HepG2 (cell line): Measurements from ENCODE around the gene SULT1E1. TPM values are rescaled to one million over a fixed set of nuclear protein-coding genes. Genes with fewer than 3 reads are reported as not detected.

Experiments
- ATAC-seq: fragments of 200-7000 bp; cut with Tn5 transposase; 3 replicates; pipeline ENCODE4 v1.9.1; 2020; ENCODE audit warnings: mild to moderate bottlenecking, moderate library complexity
- BruUV-seq: library from RNA; stranded (reverse); fragments of 400-500 nt; replicated peaks from 2 replicates; lab custom pipeline; 2021; lab: Mats Ljungman, UMichigan
- CTCF ChIA-PET: fragments of 300-600 bp; formaldehyde crosslinking; extraction: SDS; loops from one replicate; lab custom pipeline; 2021; ENCODE audit warnings: low total read pairs, inconsistent platforms, low intra/inter-chr PET ratio; lab: Yijun Ruan, JAX
- POLR2A ChIA-PET: fragments of 350-600 bp; sonication (Branson Sonifier 250); formaldehyde crosslinking; loops from one replicate; lab custom pipeline; 2020; ENCODE audit warnings: antibody characterized with exemption, inconsistent platforms; lab: Yijun Ruan, JAX
- DNase-seq: peaks from one replicate; pipeline ENCODE4 v3.0.0-alpha.2; 2015; ENCODE audit warnings: low spot score
- FAIRE-seq: peaks from 3 replicates; lab custom pipeline; 2011; peaks lifted over from hg19 to GRCh38; lab: Jason Lieb, UNC
- H2AFZ ChIP-seq: one replicate; pipeline ENCODE4 v1.6.1; 2011; ENCODE audit warnings: low read length, inconsistent platforms
- H3K27ac ChIP-seq: fragments of 300-600 bp; 3 replicates; pipeline ENCODE4 v1.8.0; 2011; ENCODE audit warnings: mixed run types, mild to moderate bottlenecking, mixed read lengths, low read length, inconsistent platforms; ENCODE audit not compliant: insufficient read depth; ENCODE audit errors: extremely low read length
- H3K27me3 ChIP-seq, 2 experiments: fragments of 200-600 bp in 1 of 2; 2 replicates in 1 of 2; 3 replicates in 1 of 2; pipeline versions ENCODE4 v1.6.0 to v1.8.0; 2011; ENCODE audit warnings: low read length in 2 of 2, mild to moderate bottlenecking in 2 of 2, moderate library complexity in 2 of 2, inconsistent platforms in 1 of 2; ENCODE audit not compliant: insufficient read depth in 2 of 2, control insufficient read depth in 1 of 2
- H3K36me3 ChIP-seq, 2 experiments: fragments of 200-600 bp in 1 of 2; replicated peaks in 1 of 2; 2 replicates in 1 of 2; 3 replicates in 1 of 2; pipeline versions ENCODE4 v1.5.1 to v1.8.0; 2011; ENCODE audit warnings: low read length in 2 of 2, inconsistent platforms in 1 of 2; ENCODE audit not compliant: insufficient read depth in 2 of 2, control insufficient read depth in 1 of 2
- H3K4me1 ChIP-seq: 2 replicates; pipeline ENCODE4 v1.5.1; 2012; ENCODE audit warnings: low read length, inconsistent platforms; ENCODE audit not compliant: insufficient read depth
- H3K4me2 ChIP-seq: 2 replicates; pipeline ENCODE4 v1.6.0; 2011; ENCODE audit warnings: low read depth, low read length, inconsistent platforms
- H3K4me3 ChIP-seq, 3 experiments: fragments of 200-600 bp in 1 of 3; sonication (generic), shearing (Covaris generic) in 1 of 3; replicated peaks in 1 of 3; 2 replicates each; pipeline ENCODE4 v1.5.1; 2011 to 2016; ENCODE audit warnings: low read length in 3 of 3, inconsistent platforms in 2 of 3, low read depth in 2 of 3, mild to moderate bottlenecking in 2 of 3, control low read depth in 1 of 3, mixed read lengths in 1 of 3; ENCODE audit not compliant: insufficient read depth in 1 of 3
- H3K79me2 ChIP-seq: one replicate; pipeline ENCODE4 v1.6.1; 2011; ENCODE audit warnings: low read length, inconsistent platforms; ENCODE audit not compliant: insufficient read depth
- H3K9ac ChIP-seq: 2 replicates; pipeline ENCODE4 v1.6.0; 2011; ENCODE audit warnings: mild to moderate bottlenecking, low read depth, low read length, inconsistent platforms; ENCODE audit not compliant: insufficient read depth
- H3K9me3 ChIP-seq: 2 replicates; pipeline ENCODE4 v1.5.1; 2012; ENCODE audit warnings: mild to moderate bottlenecking, low read length
- H4K20me1 ChIP-seq: 2 replicates; pipeline ENCODE4 v1.6.0; 2011; ENCODE audit warnings: inconsistent platforms, mild to moderate bottlenecking, low read length, moderate library complexity; ENCODE audit not compliant: insufficient read depth
- NFIB ChIP-seq: sonication (generic); formaldehyde crosslinking; IDR thresholded peaks from 2 replicates; pipeline ENCODE4 v1.9.0; 2021; ENCODE audit warnings: missing genetic modification reagents, mild to moderate bottlenecking, borderline replicate concordance
- POGZ ChIP-seq: sonication (generic); formaldehyde crosslinking; IDR thresholded peaks from 2 replicates; pipeline ENCODE4 v1.4.0; 2020; ENCODE audit warnings: mild to moderate bottlenecking, missing genetic modification reagents
- ZBTB3 ChIP-seq: sonication (generic); formaldehyde crosslinking; IDR thresholded peaks from 2 replicates; pipeline ENCODE4 v1.4.0; 2020; ENCODE audit warnings: low read depth, mild to moderate bottlenecking, moderate library complexity, missing genetic modification reagents, borderline replicate concordance
- ZFP41 ChIP-seq: sonication (generic); formaldehyde crosslinking; IDR thresholded peaks from 2 replicates; pipeline ENCODE4 v1.4.0; 2020; ENCODE audit warnings: mild to moderate bottlenecking, missing genetic modification reagents, borderline replicate concordance
- ZMYM4 ChIP-seq: sonication (generic); formaldehyde crosslinking; IDR thresholded peaks from 2 replicates; pipeline ENCODE4 v1.8.1; 2023; ENCODE audit warnings: mild to moderate bottlenecking, missing genetic modification reagents
- ZNF333 ChIP-seq: sonication (generic); formaldehyde crosslinking; IDR thresholded peaks from 2 replicates; pipeline ENCODE4 v1.4.0; 2020; ENCODE audit warnings: mild to moderate bottlenecking, missing genetic modification reagents, borderline replicate concordance
- ZNF337 ChIP-seq: sonication (generic); formaldehyde crosslinking; IDR thresholded peaks from 2 replicates; pipeline ENCODE4 v1.5.1; 2020; ENCODE audit warnings: missing genetic modification reagents, low read depth, mild to moderate bottlenecking, borderline replicate concordance
- ZNF546 ChIP-seq: sonication (generic); formaldehyde crosslinking; conservative IDR thresholded peaks from 2 replicates; pipeline ENCODE4 v1.8.1; 2023; ENCODE audit warnings: mild to moderate bottlenecking, missing genetic modification reagents
- ZNF550 ChIP-seq: sonication (generic); formaldehyde crosslinking; IDR thresholded peaks from 2 replicates; pipeline ENCODE4 v1.4.0; 2020; ENCODE audit warnings: mild to moderate bottlenecking, missing genetic modification reagents, borderline replicate concordance
- ZNF644 ChIP-seq: IDR thresholded peaks from 2 replicates; pipeline ENCODE4 v1.6.1; 2016; ENCODE audit warnings: low read depth
- ZNF780A ChIP-seq: sonication (generic); formaldehyde crosslinking; IDR thresholded peaks from 2 replicates; pipeline ENCODE4 v1.8.0; 2022; ENCODE audit warnings: mild to moderate bottlenecking, missing genetic modification reagents, moderate library complexity
- WGBS: methylation state at CpG from one replicate; pipeline ENCODE4 v1.1.6; 2017; ENCODE audit warnings: low lambda C conversion rate; 5-methylcytosine and 5-hydroxymethylcytosine counted together
- in situ Hi-C: cut with HindIII; loops from 2 replicates; pipeline ENCODE4 v1.10.0; 2017; ENCODE audit warnings: low pct_unique_long_range_greater_than_20kb; ENCODE audit not compliant: extremely low pct_ligation_motif_present
- intact Hi-C: fragments of 100-400 bp; cut with micrococcal nuclease; formaldehyde crosslinking; loops from one replicate; pipeline ENCODE4 v1.10.0; 2022; ENCODE audit not compliant: unreplicated experiment
- polyA plus RNA-seq, 8 experiments: library from polyadenylated mRNA; depleted of rRNA in 3 of 8; stranded (reverse) in 7 of 8; unstranded in 1 of 8; fragments of >200 nt; fragmentation: Illumina TruSeq in 4 of 8; extraction: Trizol in 4 of 8; gene quantifications; 2 replicates each; pipeline versions ENCODE4 v1.2.1 to v1.2.3, GENCODE V29; 2011 to 2016; ENCODE audit warnings: low read depth in 4 of 8, missing spikeins in 1 of 8, mixed read lengths in 1 of 8; ENCODE audit not compliant: insufficient read depth in 1 of 8
- total RNA-seq, 5 experiments: library from RNA; depleted of rRNA; stranded (reverse); fragments of >200 nt; fragmentation: Illumina TruSeq; extraction: Trizol; gene quantifications; 2 replicates each; pipeline ENCODE4 v1.2.3, GENCODE V29; 2016; ENCODE audit warnings: low read depth in 1 of 5
- TF ChIP-seq, protein P1 (sequence below): IDR thresholded peaks from 2 replicates; pipeline ENCODE4 v1.6.1; 2016; ENCODE audit warnings: low read depth

Gene SULT1E1
- total and polyA plus RNA-seq, 2 of the 13 experiments (the other 11 are each of a cell fraction or from before 2014, with no cell fraction given), result 1.7 to 3.9 TPM

DNA sequence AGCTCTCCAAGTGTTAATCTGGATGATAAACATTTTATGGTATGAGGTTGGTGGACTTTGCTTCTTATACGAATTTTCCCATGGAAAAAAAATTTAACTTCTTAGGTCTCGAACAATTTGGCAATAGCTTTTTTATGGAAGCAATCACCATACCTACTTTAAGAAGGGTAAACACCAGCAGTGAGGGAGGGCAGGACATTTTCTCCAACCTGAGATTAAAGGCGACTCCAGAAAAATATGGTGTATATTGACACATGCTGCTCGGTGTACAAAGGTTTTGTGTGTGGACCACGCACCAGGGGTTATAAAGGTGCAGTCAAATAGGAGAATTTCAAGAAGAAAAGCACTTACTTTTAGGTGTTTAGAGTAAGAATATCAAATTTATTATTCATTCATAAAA is 34.2 kb upstream of the SULT1E1 start:
- Histone ChIP-seq H3K36me3 (no peaks in the 10 kb centered on the region), H3K9ac (no peak overlapping the region), H3K4me3 (no peak overlapping the region), H3K27me3 (no peaks in the 10 kb centered on the region), H3K9me3 (no peaks in the 10 kb centered on the region), H4K20me1 (no peaks in the 10 kb centered on the region), H2AFZ (no peak overlapping the region), H3K27ac (no peak overlapping the region), H3K4me1 (peaks cover 7% of the 10 kb centered on the region; the same call in 1 of the 2 replicates), H3K79me2 (no peaks in the 10 kb centered on the region), H3K4me2 (no peak overlapping the region)
- POLR2A ChIA-PET, result no interaction called here
- CTCF ChIA-PET, result no interaction called here
- BruUV-seq, result no TSS peak
- TF ChIP-seq ZNF550 (CRISPR knock-in tag), result no peak
- TF ChIP-seq POGZ (CRISPR knock-in tag), result peak; percentile 59
- no peak for TF ChIP-seq ZNF546 (CRISPR knock-in tag)
- TF ChIP-seq, protein P1, sequence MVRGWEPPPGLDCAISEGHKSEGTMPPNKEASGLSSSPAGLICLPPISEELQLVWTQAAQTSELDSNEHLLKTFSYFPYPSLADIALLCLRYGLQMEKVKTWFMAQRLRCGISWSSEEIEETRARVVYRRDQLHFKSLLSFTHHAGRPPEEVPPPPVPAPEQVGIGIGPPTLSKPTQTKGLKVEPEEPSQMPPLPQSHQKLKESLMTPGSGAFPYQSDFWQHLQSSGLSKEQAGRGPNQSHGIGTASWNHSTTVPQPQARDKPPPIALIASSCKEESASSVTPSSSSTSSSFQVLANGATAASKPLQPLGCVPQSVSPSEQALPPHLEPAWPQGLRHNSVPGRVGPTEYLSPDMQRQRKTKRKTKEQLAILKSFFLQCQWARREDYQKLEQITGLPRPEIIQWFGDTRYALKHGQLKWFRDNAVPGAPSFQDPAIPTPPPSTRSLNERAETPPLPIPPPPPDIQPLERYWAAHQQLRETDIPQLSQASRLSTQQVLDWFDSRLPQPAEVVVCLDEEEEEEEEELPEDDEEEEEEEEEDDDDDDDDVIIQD (CRISPR knock-in tag), result peak; percentile 78; the same call in 1 of the 2 replicates
- TF ChIP-seq ZBTB3 (CRISPR knock-in tag), result no peak
- TF ChIP-seq ZNF644, result no peak
- no peak for TF ChIP-seq NFIB
- TF ChIP-seq ZNF780A (CRISPR knock-in tag), result no peak
- no peak for TF ChIP-seq ZFP41 (CRISPR knock-in tag)
- TF ChIP-seq ZNF333 (CRISPR knock-in tag), result no peak
- TF ChIP-seq ZMYM4 (CRISPR knock-in tag), result 0 out of 2 replicates have a peak, but pooled peaks have one; percentile 51
- TF ChIP-seq ZNF337 (CRISPR knock-in tag), result no peak
- DNase-seq, result no peak
- in situ Hi-C loops (no loop called here), intact Hi-C loops (no loop called here)
- WGBS, result 47% methylated on average over 5 of the region's 5 CpGs
- no peak for FAIRE-seq
- no peak for ATAC-seq
